ENCODE data around the gene PDGFC. TPM values are rescaled to one million over a fixed set of nuclear protein-coding genes. Genes with fewer than 3 reads are reported as not detected.

PDGFC gene
- total and polyA plus RNA-seq, 2 donors (not counting 3 experiments of a cell fraction or from before 2014, with no cell fraction given): 2.7 to 5.3 TPM

GRCh38 chr4:156870861-156871260 lies 100.7 kb downstream of the PDGFC start:
- H3K9ac ChIP-seq (replicated peaks; ENCODE audit: extremely low read depth, insufficient read depth, low read length): no peak overlapping the region
- CTCF ChIA-PET: interaction anchor here (1.2 kb wide), 1 partner anchor 21 kb away, joined by 4 read pairs; no protein-coding TSS in a partner anchor

More at GRCh38 chr4:156870861-156871260, 100.7 kb downstream of the PDGFC start:
- Histone ChIP-seq H3K9me3 (replicated peaks; ENCODE audit: control insufficient read depth, insufficient read depth, low read length) (no peaks in the 10 kb centered on the region), H3K4me3 (replicated peaks in 1 of 3; ENCODE audit: insufficient read depth in 1 of 3, low read depth in 1 of 3, low read length in 3 of 3) (no peak overlapping the region), H2AFZ (ENCODE audit: low read depth, low read length) (no peak overlapping the region), H3K4me1 (ENCODE audit: control insufficient read depth, extremely low read depth, insufficient read depth, low read length) (no peaks in the 10 kb centered on the region), H3K79me2 (ENCODE audit: control insufficient read depth, insufficient read depth, low read length) (no peaks in the 10 kb centered on the region), H3K27ac (ENCODE audit: insufficient read depth, low read depth, low read length) (no peak overlapping the region), H3K4me2 (ENCODE audit: insufficient read depth, low read length) (no peak overlapping the region), H3K27me3 (ENCODE audit: control insufficient read depth in 2 of 2, insufficient read depth in 2 of 2, low read length in 2 of 2) (no peaks in the 10 kb centered on the region), H4K20me1 (replicated peaks; ENCODE audit: control insufficient read depth, extremely low read depth, insufficient read depth, low read length) (no peaks in the 10 kb centered on the region), H3K36me3 (ENCODE audit: control insufficient read depth in 2 of 2, extremely low read depth in 1 of 2, insufficient read depth in 2 of 2, low read length in 2 of 2) (no peaks in the 10 kb centered on the region), H3K9me1 (replicated peaks; ENCODE audit: control insufficient read depth, extremely low read depth, insufficient read depth, low read length) (no peaks in the 10 kb centered on the region)
- BruUV-seq (replicated peaks): no TSS peak
- DNase-seq (ENCODE audit: low read depth, low spot score): no peak
- dilution Hi-C loops (cut with MboI; ENCODE audit: extremely low pct_ligation_motif_present, low sequenced_read_pairs): no loop called here
- POLR2A ChIA-PET: no interaction called here
- TF ChIP-seq FOS (IDR thresholded peaks at IDR 0.05; ENCODE audit: borderline replicate concordance, insufficient read depth, low read length) (no peak), GATA2 (IDR thresholded peaks at IDR 0.05; ENCODE audit: insufficient read depth, insufficient read length, low read depth, low read length) (no peak), POLR2A (IDR thresholded peaks at IDR 0.05; ENCODE audit: low read depth, low read length) (no peak), JUN (IDR thresholded peaks at IDR 0.05; ENCODE audit: borderline replicate concordance, insufficient read depth, insufficient read length, low read depth) (no peak), MYC (IDR thresholded peaks at IDR 0.05; ENCODE audit: low read depth, low read length) (no peak), POLR2AphosphoS5 (IDR thresholded peaks at IDR 0.05; ENCODE audit: insufficient read depth, low read depth, low read length) (no peak), EZH2 (IDR thresholded peaks at IDR 0.05; ENCODE audit: borderline replicate concordance, low read depth, low read length, severe bottlenecking) (no peak)
- TF ChIP-seq, protein P1, sequence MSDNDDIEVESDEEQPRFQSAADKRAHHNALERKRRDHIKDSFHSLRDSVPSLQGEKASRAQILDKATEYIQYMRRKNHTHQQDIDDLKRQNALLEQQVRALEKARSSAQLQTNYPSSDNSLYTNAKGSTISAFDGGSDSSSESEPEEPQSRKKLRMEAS (IDR thresholded peaks at IDR 0.05; ENCODE audit: insufficient read depth, insufficient read length): no peak
- TF ChIP-seq, protein P2, sequence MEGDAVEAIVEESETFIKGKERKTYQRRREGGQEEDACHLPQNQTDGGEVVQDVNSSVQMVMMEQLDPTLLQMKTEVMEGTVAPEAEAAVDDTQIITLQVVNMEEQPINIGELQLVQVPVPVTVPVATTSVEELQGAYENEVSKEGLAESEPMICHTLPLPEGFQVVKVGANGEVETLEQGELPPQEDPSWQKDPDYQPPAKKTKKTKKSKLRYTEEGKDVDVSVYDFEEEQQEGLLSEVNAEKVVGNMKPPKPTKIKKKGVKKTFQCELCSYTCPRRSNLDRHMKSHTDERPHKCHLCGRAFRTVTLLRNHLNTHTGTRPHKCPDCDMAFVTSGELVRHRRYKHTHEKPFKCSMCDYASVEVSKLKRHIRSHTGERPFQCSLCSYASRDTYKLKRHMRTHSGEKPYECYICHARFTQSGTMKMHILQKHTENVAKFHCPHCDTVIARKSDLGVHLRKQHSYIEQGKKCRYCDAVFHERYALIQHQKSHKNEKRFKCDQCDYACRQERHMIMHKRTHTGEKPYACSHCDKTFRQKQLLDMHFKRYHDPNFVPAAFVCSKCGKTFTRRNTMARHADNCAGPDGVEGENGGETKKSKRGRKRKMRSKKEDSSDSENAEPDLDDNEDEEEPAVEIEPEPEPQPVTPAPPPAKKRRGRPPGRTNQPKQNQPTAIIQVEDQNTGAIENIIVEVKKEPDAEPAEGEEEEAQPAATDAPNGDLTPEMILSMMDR (IDR thresholded peaks at IDR 0.05; ENCODE audit: extremely low read depth in 1 of 2, insufficient read depth in 1 of 2, low read depth in 1 of 2, low read length in 2 of 2): no peak
- FAIRE-seq: no peak
- intact Hi-C loops (cut with micrococcal nuclease): no loop called here

Measured in endothelial cell of umbilical vein (primary cell).